Uterus (tissue), 2 donors: ENCODE measurements around the gene SPSB3.

ENCODE experiments used
- POLR2A ChIP-seq, 2 donors: fragments of 450-650 bp; IDR thresholded peaks; one replicate each; pipeline ENCODE4 v1.6.1; 2016; ENCODE audit warnings: antibody characterized with exemption in 2 of 2, mild to moderate bottlenecking in 1 of 2, moderate library complexity in 1 of 2
- TF ChIP-seq, protein P1 (sequence below), 4 experiments: fragments of 200-600 bp in 2 of 4; fragments of 450-650 bp in 2 of 4; sonication (generic) in 2 of 4; IDR thresholded peaks; one replicate each; pipeline ENCODE4 v1.5.1; 2016 to 2019; ENCODE audit warnings: antibody characterized with exemption in 4 of 4, mild to moderate bottlenecking in 2 of 4, moderate library complexity in 1 of 4

DNA sequence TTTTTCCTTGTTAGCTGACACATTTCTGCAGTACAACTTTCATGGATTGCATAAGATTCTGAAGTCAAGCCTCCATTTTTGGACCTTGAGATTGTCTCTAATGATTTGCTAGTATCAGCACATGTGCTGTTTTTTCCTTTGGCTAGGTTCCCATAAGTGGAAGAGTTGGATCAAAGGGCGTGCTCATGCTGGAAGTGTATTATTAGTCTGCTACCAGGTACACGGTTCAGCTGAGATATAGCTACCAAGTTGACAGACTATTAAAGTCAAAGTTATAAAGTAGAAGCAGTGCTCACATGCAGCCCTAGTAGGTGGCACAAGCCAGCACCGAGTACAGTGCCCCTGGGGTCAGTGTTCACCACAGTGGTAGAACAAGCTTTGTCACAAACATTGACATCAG is 47.8 kb upstream of the SPSB3 start:
- TF ChIP-seq, protein P1, sequence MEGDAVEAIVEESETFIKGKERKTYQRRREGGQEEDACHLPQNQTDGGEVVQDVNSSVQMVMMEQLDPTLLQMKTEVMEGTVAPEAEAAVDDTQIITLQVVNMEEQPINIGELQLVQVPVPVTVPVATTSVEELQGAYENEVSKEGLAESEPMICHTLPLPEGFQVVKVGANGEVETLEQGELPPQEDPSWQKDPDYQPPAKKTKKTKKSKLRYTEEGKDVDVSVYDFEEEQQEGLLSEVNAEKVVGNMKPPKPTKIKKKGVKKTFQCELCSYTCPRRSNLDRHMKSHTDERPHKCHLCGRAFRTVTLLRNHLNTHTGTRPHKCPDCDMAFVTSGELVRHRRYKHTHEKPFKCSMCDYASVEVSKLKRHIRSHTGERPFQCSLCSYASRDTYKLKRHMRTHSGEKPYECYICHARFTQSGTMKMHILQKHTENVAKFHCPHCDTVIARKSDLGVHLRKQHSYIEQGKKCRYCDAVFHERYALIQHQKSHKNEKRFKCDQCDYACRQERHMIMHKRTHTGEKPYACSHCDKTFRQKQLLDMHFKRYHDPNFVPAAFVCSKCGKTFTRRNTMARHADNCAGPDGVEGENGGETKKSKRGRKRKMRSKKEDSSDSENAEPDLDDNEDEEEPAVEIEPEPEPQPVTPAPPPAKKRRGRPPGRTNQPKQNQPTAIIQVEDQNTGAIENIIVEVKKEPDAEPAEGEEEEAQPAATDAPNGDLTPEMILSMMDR (IDR thresholded peaks at IDR 0.05): no peak
- no peak for TF ChIP-seq POLR2A (IDR thresholded peaks at IDR 0.05)
